HepG2 (cell line): ENCODE measurements around the gene ZNF10. TPM values are rescaled to one million over a fixed set of nuclear protein-coding genes. Genes with fewer than 3 reads are reported as not detected.
A peak's percentile ranks its signal among the peaks of the same experiment; 100 is the strongest.

Source experiments
- FOXC1 ChIP-seq: sonication (generic); formaldehyde crosslinking; IDR thresholded peaks from 2 replicates; pipeline ENCODE4 v1.8.0; 2022; ENCODE audit warnings: mild to moderate bottlenecking, missing genetic modification reagents, borderline replicate concordance
- KMT2A ChIP-seq: sonication (generic); formaldehyde crosslinking; IDR thresholded peaks from 2 replicates; pipeline ENCODE4 v1.4.0; 2020; ENCODE audit warnings: missing genetic modification reagents
- LCORL ChIP-seq, 2 experiments: fragments of 450-650 bp in 1 of 2; sonication (generic) in 1 of 2; formaldehyde crosslinking in 1 of 2; IDR thresholded peaks; 2 replicates each; pipeline versions ENCODE4 v1.5.0 to v1.6.1; 2017 to 2020; ENCODE audit warnings: antibody characterized with exemption in 1 of 2, missing genetic modification reagents in 1 of 2
- RAD51 ChIP-seq: fragments of 450-650 bp; IDR thresholded peaks from 2 replicates; pipeline ENCODE4 v1.6.1; 2016; ENCODE audit warnings: borderline replicate concordance
- SP1 ChIP-seq, 2 experiments: fragments of 450-650 bp in 1 of 2; sonication (generic) in 1 of 2; formaldehyde crosslinking in 1 of 2; IDR thresholded peaks; 2 replicates each; pipeline versions ENCODE4 v1.4.0 to v1.6.1; 2016 to 2020; ENCODE audit warnings: missing genetic modification reagents in 1 of 2
- TOE1 ChIP-seq: sonication (generic); formaldehyde crosslinking; IDR thresholded peaks from 2 replicates; pipeline ENCODE4 v1.4.0; 2020; ENCODE audit warnings: mild to moderate bottlenecking, missing genetic modification reagents
- YY1 ChIP-seq: IDR thresholded peaks from 2 replicates; pipeline ENCODE4 v1.6.1; 2011; ENCODE audit warnings: low read length, low read depth, moderate library complexity, mild to moderate bottlenecking; ENCODE audit not compliant: insufficient read depth, insufficient replicate concordance
- ZFP36 ChIP-seq: fragments of 150-350 bp; IDR thresholded peaks from 2 replicates; pipeline ENCODE4 v1.6.1; 2018; ENCODE audit warnings: borderline replicate concordance, low read length, low read depth; ENCODE audit not compliant: partially characterized antibody
- ZNF350 ChIP-seq: sonication (generic); formaldehyde crosslinking; IDR thresholded peaks from 2 replicates; pipeline ENCODE4 v1.4.0; 2020; ENCODE audit warnings: mild to moderate bottlenecking, low read depth, missing genetic modification reagents, borderline replicate concordance
- ZNF776 ChIP-seq: sonication (generic); formaldehyde crosslinking; IDR thresholded peaks from 2 replicates; pipeline ENCODE4 v1.4.0; 2020; ENCODE audit warnings: mild to moderate bottlenecking, missing genetic modification reagents
- polyA plus RNA-seq, 8 experiments: library from polyadenylated mRNA; depleted of rRNA in 3 of 8; stranded (reverse) in 7 of 8; unstranded in 1 of 8; fragments of >200 nt; fragmentation: Illumina TruSeq in 4 of 8; extraction: Trizol in 4 of 8; gene quantifications; 2 replicates each; pipeline versions ENCODE4 v1.2.1 to v1.2.3, GENCODE V29; 2011 to 2016; ENCODE audit warnings: low read depth in 4 of 8, missing spikeins in 1 of 8, mixed read lengths in 1 of 8; ENCODE audit not compliant: insufficient read depth in 1 of 8
- total RNA-seq, 5 experiments: library from RNA; depleted of rRNA; stranded (reverse); fragments of >200 nt; fragmentation: Illumina TruSeq; extraction: Trizol; gene quantifications; 2 replicates each; pipeline ENCODE4 v1.2.3, GENCODE V29; 2016; ENCODE audit warnings: low read depth in 1 of 5
- TF ChIP-seq, protein P1 (sequence below): sonication (generic); formaldehyde crosslinking; IDR thresholded peaks from 2 replicates; pipeline ENCODE4 v1.4.0; 2020; ENCODE audit warnings: missing genetic modification reagents, borderline replicate concordance
- TF ChIP-seq, protein P2 (sequence below): sonication (generic); formaldehyde crosslinking; IDR thresholded peaks from 2 replicates; pipeline ENCODE4 v1.5.0; 2020; ENCODE audit warnings: mild to moderate bottlenecking, missing genetic modification reagents
- TF ChIP-seq, protein P3 (sequence below): sonication (generic); formaldehyde crosslinking; IDR thresholded peaks from 2 replicates; pipeline ENCODE4 v1.4.0; 2020; ENCODE audit warnings: missing genetic modification reagents
- TF ChIP-seq, protein P4 (sequence below): sonication (generic); formaldehyde crosslinking; IDR thresholded peaks from 2 replicates; pipeline ENCODE4 v1.5.0; 2020; ENCODE audit warnings: missing genetic modification reagents
- TF ChIP-seq, protein P5 (sequence below): IDR thresholded peaks from 2 replicates; pipeline ENCODE4 v1.6.1; 2016; ENCODE audit warnings: low read depth

Gene ZNF10
- total and polyA plus RNA-seq, 2 of the 13 experiments (the other 11 are each of a cell fraction or from before 2014, with no cell fraction given), result 2.9 to 6.5 TPM

DNA sequence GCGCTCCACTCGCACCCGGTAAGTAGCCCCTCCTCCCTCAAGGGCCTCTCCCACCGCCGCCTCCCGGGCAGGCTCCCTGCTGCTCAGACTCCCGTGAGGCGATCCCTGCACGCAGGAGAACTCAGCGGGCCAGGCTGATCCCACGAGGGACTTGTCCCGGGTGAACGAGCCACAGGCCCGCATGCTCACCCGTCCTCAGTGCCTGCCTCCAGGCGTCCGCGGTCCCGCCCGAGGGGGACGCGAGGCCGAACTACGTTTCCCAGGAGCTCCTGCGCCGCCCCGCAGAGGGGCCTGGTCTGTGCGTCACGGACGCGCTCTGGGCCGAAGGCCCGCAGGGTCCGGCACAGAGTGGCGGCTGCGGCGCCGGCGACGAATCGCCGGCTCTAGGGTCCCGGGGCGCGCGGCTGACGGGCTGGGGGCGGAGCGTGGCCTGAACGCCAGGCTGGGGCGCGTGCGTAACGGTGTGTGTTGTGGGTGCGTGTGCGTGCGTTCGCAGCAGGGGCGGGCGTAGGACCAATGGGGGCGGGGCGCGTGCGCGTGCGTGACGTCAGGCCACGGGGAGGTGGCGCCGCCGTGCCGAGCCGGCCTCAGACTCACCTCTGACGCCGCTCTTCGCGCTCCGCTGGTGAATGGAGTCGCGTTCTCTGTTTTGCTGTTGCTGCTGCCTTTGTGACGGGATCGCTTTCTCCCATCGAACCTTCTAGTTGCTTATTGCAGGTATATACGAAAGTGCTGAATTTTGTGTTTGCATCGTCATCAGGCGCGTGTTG is at the start of gene ZNF10, which contains the start of gene ZNF891 (continued):
- TF ChIP-seq, protein P1, sequence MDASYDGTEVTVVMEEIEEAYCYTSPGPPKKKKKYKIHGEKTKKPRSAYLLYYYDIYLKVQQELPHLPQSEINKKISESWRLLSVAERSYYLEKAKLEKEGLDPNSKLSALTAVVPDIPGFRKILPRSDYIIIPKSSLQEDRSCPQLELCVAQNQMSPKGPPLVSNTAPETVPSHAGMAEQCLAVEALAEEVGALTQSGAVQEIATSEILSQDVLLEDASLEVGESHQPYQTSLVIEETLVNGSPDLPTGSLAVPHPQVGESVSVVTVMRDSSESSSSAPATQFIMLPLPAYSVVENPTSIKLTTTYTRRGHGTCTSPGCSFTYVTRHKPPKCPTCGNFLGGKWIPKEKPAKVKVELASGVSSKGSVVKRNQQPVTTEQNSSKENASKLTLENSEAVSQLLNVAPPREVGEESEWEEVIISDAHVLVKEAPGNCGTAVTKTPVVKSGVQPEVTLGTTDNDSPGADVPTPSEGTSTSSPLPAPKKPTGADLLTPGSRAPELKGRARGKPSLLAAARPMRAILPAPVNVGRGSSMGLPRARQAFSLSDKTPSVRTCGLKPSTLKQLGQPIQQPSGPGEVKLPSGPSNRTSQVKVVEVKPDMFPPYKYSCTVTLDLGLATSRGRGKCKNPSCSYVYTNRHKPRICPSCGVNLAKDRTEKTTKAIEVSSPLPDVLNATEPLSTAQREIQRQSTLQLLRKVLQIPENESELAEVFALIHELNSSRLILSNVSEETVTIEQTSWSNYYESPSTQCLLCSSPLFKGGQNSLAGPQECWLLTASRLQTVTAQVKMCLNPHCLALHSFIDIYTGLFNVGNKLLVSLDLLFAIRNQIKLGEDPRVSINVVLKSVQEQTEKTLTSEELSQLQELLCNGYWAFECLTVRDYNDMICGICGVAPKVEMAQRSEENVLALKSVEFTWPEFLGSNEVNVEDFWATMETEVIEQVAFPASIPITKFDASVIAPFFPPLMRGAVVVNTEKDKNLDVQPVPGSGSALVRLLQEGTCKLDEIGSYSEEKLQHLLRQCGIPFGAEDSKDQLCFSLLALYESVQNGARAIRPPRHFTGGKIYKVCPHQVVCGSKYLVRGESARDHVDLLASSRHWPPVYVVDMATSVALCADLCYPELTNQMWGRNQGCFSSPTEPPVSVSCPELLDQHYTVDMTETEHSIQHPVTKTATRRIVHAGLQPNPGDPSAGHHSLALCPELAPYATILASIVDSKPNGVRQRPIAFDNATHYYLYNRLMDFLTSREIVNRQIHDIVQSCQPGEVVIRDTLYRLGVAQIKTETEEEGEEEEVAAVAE (CRISPR knock-in tag), result peak; percentile 54; the same call in 1 of the 2 replicates
- TF ChIP-seq, protein P2, sequence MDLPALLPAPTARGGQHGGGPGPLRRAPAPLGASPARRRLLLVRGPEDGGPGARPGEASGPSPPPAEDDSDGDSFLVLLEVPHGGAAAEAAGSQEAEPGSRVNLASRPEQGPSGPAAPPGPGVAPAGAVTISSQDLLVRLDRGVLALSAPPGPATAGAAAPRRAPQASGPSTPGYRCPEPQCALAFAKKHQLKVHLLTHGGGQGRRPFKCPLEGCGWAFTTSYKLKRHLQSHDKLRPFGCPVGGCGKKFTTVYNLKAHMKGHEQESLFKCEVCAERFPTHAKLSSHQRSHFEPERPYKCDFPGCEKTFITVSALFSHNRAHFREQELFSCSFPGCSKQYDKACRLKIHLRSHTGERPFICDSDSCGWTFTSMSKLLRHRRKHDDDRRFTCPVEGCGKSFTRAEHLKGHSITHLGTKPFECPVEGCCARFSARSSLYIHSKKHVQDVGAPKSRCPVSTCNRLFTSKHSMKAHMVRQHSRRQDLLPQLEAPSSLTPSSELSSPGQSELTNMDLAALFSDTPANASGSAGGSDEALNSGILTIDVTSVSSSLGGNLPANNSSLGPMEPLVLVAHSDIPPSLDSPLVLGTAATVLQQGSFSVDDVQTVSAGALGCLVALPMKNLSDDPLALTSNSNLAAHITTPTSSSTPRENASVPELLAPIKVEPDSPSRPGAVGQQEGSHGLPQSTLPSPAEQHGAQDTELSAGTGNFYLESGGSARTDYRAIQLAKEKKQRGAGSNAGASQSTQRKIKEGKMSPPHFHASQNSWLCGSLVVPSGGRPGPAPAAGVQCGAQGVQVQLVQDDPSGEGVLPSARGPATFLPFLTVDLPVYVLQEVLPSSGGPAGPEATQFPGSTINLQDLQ (CRISPR knock-in tag), result peak; percentile 55; the same call in 1 of the 2 replicates
- peak; percentile 60; the same call in 1 of the 2 replicates for TF ChIP-seq ZNF350 (CRISPR knock-in tag)
- TF ChIP-seq, protein P3, sequence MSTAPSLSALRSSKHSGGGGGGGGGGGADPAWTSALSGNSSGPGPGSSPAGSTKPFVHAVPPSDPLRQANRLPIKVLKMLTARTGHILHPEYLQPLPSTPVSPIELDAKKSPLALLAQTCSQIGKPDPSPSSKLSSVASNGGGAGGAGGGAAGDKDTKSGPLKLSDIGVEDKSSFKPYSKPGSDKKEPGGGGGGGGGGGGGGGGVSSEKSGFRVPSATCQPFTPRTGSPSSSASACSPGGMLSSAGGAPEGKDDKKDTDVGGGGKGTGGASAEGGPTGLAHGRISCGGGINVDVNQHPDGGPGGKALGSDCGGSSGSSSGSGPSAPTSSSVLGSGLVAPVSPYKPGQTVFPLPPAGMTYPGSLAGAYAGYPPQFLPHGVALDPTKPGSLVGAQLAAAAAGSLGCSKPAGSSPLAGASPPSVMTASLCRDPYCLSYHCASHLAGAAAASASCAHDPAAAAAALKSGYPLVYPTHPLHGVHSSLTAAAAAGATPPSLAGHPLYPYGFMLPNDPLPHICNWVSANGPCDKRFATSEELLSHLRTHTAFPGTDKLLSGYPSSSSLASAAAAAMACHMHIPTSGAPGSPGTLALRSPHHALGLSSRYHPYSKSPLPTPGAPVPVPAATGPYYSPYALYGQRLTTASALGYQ, result peak; percentile 51; the same call in 1 of the 2 replicates
- no peak for TF ChIP-seq RAD51
- no peak for TF ChIP-seq ZFP36
- TF ChIP-seq ZNF776, result no peak
- TF ChIP-seq, protein P4, sequence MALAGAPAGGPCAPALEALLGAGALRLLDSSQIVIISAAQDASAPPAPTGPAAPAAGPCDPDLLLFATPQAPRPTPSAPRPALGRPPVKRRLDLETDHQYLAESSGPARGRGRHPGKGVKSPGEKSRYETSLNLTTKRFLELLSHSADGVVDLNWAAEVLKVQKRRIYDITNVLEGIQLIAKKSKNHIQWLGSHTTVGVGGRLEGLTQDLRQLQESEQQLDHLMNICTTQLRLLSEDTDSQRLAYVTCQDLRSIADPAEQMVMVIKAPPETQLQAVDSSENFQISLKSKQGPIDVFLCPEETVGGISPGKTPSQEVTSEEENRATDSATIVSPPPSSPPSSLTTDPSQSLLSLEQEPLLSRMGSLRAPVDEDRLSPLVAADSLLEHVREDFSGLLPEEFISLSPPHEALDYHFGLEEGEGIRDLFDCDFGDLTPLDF (CRISPR knock-in tag), result peak; percentile 65; the same call in 1 of the 2 replicates
- peak; percentile 90 for TF ChIP-seq KMT2A (CRISPR knock-in tag)
- TF ChIP-seq, protein P5, sequence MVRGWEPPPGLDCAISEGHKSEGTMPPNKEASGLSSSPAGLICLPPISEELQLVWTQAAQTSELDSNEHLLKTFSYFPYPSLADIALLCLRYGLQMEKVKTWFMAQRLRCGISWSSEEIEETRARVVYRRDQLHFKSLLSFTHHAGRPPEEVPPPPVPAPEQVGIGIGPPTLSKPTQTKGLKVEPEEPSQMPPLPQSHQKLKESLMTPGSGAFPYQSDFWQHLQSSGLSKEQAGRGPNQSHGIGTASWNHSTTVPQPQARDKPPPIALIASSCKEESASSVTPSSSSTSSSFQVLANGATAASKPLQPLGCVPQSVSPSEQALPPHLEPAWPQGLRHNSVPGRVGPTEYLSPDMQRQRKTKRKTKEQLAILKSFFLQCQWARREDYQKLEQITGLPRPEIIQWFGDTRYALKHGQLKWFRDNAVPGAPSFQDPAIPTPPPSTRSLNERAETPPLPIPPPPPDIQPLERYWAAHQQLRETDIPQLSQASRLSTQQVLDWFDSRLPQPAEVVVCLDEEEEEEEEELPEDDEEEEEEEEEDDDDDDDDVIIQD (CRISPR knock-in tag), result peak; percentile 9; the same call in 1 of the 2 replicates
- peak; percentile 73 for TF ChIP-seq YY1
- no peak for TF ChIP-seq LCORL (IDR thresholded peaks at IDR 0.05)
- 0 out of 2 replicates have a peak, but pooled peaks have one; percentile 15 for TF ChIP-seq LCORL (CRISPR knock-in tag; IDR thresholded peaks at IDR 0.05)
- no peak for TF ChIP-seq TOE1 (CRISPR knock-in tag)
- no peak for TF ChIP-seq SP1 (IDR thresholded peaks at IDR 0.05)
- TF ChIP-seq SP1 (CRISPR knock-in tag; IDR thresholded peaks at IDR 0.05), result peak; percentile 95
- peak; percentile 52 for TF ChIP-seq FOXC1
